ENCODE results near the gene BCAS3.
"Not testable (repeated sequence)": the region's sequence is repeated elsewhere in the genome, so short reads cannot be mapped to it uniquely, and the experiment has no call there.

The BCAS3 gene

DNA sequence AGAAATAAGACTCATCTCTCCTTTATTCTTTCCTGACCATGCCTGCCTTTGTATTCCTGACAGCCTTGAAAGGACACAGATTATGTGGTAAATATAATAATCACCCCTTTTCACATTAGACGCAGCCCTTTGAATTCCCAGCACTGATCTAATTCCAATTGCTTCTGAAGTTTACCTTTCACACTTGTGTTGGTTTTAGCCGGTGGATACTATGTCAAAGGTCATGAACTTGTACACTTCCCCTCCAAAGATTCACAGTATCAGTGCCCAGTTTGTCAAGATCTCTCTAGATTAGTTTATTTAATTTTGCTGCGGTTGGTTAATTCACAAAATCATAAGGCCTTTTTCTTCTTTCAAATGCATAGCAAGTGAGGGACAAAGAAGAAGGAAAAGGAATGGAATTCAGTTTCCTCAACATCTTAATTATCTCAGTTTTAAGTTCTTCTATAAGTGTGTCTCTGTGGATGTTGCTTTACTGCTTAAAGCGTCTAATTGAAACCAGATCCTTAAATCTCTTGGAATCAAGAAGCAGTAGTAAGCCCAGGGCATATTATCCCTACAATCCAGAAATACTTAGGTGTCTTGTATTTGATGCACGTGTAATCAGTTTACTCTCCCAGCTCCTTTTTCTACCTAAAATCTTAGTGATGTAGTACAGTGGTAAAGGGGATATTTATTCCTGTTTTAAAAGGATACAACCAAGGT lies 547.7 kb downstream of the BCAS3 start:
- DNase-seq (ENCODE audit: low read depth in 2 of 2): no peak

DNA sequence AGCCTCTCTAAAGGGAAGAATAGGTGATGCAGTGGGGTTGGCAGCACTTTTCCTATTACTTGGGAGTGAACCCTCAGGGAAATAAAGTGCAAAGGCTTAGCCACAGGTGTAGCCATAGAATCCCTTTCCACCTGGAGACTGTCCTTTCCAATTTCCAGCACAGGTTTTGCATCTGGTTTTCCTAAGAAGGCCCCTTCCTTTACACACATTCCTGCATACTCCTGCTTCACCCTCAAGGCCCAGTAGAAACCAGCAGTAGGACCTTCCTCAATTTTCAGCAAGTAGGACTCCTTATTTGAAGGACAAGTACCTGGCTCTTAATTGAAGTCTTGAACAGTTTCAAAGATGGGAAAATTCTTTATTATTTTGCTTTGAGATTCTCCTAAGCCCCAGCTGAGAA lies 550.2 kb downstream of the BCAS3 start:
- no peak for DNase-seq (ENCODE audit: low read depth in 2 of 2)

DNA sequence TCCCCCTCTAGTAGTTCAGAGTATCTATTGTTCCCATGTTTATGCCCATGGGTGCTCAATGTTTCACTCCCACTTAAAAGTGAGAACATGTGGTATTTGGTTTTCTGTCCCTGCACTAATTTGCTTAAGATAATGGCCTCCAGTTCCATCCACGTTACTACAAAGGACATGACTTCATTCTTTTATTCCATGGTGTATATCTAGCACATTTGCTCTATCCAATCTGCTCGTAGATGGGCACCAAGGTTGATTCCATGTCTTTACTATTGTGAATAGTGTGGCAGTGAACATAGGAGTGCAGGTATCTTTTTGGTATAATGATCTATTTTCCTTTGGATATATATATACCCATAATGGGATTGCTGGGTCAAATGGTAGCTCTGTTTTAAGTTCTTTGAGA lies 552.8 kb downstream of the BCAS3 start:
- no peak for DNase-seq (ENCODE audit: low read depth in 2 of 2)

DNA sequence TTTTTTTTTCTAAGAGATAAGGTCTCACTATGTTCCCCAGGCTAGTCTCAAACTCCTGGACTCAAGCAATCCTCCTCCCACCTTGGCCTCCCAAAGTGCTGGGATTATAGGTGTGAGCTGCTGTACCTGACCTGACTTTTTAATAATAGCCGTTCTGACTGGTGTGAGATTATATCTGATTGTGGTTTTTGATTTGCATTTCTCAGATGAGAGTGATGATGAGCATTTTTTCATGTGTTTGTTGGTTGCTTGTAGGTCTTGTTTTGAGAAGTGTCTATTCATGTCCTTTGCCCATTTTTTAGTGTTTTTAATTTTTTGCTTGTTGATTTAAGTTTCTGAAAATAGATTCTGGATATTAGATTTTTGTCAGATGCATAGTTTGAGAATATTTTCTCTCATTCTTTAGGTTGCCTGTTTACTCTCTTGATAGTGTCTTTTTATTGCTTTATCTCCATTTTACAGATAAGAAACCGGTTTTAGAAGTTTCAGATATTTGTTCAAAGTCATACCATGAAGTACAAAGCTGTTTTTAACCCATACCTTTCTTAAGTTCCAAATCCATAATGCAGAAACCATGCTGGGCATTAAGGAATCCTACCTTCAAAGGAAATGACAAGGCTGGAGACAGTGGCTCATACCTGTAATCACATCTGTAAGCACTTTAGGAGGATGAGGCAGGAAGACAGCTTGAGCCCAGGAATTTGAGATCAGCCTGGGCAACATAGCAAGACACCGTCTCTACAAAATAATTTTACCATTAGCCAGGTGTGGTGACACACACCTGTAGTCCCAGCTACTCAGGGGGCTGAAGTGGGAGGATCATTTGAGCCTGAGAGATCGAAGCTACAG lies 553.5 kb downstream of the BCAS3 start:
- no peak for DNase-seq (ENCODE audit: low read depth in 2 of 2)

DNA sequence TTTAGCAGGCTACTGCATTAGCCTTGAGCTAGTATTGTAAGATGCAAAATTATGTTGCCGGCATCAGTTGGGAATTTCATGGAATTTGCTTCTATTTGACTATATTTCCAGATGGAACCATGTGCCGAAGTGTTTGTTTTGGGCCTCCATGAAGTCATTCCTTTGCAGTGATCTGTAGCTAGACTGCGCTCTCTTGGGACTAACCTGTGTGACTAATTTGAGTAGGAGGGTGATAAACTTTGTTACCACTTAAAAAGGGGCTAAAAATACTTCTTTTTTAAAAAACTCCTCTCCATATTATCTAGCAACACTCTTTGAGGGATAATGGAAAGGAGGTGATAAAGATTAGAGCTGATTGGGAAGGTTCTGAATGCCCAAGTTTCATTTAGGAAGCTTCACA lies 555.2 kb downstream of the BCAS3 start:
- no peak for DNase-seq (ENCODE audit: low read depth in 2 of 2)

DNA sequence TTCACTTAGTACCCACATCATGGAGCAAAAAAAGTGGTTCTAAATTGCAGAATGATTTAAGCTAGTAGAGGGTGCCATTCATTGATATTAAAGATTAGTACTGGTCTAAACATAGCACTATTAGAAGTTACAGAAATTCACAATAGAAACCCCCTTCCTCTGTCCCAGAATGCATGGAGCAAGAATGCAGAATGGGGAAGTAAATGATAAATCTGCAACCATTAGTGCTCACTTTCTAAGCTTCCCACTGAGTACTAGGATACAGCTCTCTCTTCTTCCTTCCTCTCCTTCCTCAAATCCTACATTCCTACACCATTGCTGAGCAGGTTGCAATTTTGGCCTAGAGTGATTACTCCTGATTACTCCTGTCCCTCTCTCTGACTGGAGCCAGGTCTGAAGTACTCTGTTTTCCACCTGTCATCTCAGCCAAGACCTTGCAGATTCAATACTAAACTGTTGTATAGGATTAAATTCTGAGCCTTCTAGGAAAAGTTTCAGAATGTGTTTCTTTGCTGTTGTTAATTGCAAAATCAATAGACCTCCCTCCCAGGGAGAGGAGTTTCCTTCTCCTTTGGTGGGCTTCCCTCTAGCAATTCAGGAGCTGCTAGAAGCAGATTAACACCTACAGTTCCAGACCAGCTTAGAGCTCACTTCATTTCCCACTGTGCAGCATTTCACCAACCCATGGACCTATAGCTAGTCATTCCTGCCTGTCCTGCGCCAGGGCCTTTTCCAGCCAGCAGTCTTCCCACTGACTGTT lies 556.5 kb downstream of the BCAS3 start:
- no peak for DNase-seq (ENCODE audit: low read depth in 2 of 2)

DNA sequence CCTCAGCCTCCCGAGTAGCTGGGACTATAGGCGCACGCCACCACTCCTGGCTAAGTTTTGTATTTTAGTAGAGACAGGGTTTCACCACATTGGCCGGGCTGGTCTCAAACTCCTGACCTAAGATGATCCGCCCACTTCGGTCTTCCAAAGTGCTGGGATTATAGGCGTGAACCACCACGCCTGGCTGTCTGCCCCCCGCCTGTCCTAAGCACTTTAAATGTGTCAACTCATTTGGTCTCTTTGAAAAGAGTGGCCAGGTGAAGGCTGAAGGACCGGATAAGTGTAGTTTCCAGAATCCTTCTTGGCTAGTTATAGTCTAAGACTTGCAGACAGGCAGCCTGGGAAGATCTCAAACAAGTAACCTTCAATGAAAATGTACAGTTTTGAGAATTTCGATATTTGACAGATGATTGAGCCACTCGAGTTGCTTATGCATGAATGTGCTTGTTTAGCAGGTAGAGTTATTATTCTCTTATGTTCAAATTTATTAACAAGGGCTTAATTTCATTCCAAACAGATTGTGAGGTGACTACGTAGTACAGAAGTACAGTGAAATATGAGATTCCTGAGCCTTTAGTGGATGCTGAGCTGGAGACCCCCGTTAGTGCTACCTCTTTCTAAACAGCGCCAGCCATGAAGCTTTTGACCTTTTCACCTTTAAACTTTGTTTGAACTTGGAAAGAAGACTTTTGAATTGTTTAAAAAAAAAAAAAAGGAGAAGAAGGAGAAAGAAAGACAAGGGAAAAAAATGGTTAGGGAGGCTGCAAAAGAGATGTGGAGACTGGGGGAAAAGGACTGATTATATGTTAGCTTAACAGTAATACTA lies 557.6 kb downstream of the BCAS3 start:
- no peak for DNase-seq (ENCODE audit: low read depth in 2 of 2)

DNA sequence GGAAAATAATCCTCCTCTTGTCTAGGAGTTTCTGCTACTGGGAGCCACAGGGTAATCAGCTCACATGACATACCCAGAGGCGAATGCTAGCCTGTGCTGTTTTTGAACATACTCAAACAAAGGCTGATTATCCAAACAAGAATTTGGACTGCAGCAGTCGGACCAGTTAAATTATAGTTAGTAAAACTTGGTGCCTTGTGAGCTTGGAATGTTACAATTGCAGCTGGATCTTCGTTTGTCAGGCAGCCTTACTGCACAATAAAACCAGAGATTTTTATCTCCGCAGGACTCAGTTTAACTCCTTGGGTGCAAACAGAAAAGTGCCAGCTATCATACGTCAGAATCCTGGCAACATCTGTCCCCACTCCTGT lies 558.2 kb downstream of the BCAS3 start:
- DNase-seq (ENCODE audit: low read depth in 2 of 2): no peak

DNA sequence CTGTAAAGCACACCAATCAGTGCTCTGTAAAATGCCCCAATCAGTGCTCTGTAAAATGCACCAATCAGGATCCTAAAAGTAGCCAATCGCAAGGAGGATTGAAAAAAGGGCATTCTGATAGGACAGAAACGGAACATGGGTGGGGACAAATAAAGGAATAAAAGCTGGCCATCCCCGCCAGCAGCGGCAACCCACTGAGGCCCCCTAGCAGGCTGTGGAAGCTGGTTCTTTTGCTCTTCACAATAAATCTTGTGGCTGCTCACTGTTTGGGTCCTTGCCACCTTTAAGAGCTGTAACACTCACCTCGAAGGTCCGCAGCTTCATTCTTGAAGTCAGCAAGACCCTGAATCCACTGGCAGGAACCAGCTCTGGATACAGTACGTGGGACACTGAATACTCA lies 559.6 kb downstream of the BCAS3 start:
- no peak for DNase-seq (ENCODE audit: low read depth in 2 of 2)

DNA sequence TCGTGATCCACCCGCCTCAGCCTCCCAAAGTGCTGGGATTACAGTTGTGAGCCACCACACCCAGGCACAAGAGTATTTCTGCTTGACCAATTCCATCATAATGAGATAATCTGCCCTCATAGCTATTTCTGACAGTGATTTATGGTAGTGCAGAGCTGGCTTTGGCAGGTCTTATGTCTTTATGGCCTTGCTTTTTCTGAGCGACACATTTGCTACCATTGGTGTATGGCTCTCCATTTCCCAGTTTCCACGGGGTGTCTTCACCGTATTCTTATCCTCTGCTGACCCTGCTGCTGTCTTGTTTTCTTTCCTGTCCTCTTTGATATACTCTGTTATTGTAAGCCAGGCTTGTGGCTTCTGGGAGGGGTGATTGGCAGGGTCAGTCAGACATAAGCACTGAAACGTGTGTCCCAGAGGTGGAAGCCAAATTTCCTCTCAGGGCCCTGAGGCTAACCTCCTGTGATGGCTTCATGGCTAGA lies 560.8 kb downstream of the BCAS3 start:
- no peak for DNase-seq (ENCODE audit: low read depth in 2 of 2)

DNA sequence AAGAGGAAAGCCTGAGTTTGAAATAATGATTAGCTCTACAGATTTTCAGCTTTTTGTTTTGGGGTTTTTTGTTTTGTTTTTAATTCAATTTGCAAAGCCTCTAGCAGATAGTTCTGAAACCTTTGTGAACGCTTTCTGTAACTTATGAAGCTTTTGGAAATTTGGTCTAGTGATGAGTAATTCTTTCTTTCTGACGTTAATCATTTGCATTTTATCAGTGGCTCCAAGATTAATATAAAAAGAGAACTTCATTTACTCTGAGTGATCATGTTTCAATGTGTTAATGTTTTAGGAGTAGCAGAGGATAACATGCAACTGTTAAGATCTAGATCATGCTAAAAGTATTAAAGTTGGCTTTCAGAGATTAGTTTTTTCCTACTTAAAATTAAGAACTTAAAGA lies 561.7 kb downstream of the BCAS3 start:
- DNase-seq (ENCODE audit: low read depth in 2 of 2): no peak

DNA sequence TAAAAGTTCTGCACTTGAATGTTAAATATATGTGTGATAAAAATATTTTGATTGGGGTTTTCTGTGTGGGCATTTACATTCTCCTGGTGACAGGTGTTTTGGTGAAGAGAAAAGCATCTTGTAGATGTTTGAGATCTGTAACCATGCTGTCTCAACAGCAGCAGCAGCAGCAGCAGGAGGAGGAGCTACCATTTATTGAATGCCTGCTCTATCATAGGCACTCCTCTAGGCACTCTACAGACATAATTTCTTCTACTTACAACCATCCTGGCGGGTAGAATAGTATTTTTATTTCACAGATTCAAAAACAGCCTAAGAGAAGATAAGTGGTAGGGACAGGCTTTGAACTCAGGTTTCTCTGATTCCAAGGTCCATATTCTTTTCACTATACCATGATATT lies 562.3 kb downstream of the BCAS3 start:
- no peak for DNase-seq (ENCODE audit: low read depth in 2 of 2)

DNA sequence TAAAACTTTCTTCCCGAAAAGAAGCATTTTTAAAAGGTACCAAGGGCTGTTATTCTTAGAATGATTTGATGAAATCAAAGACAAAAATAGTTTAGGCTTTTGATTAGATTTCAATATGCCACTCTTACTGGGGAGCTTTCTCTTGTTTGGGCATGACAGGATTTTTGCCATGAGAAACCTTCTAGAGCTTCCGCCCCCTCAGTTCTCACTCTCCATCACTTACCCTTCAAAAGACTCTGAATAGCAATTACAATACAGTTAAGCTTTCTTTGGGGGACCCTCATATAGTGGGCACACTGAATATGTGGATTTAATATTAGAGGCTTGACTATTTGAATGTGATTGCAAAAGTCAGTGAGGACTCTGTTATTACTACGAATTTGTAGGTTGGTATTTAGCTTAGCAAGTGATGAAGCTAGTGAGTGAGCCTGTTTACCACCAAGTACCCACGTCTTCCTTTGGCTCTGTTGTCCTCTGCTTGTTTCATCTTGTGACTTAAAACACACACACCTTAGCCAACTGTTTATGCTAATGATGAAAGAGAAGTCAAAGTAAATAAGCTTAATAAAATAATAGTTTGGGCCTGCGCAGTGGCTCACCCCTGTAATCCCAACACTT lies 563.3 kb downstream of the BCAS3 start:
- DNase-seq (ENCODE audit: low read depth in 2 of 2): no peak

DNA sequence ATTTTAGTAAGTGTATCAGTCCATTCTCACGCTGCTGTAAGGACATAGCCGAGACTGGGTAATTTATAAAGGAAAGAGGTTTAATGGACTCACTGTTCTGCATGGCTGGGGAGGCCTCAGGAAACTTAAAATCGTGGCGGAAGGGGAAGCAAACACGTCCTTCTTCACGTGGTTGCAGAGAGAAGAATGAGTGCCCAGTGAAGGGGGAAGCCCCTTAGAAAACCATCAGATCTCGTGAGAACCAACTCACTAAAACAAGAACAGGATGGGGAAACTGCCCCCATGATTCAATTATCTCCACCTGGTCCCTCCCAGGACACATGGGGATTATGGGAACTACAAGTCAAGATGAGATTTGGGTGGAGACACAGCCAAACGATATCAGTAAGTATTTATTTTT lies 567.3 kb downstream of the BCAS3 start:
- not testable (repeated sequence) for DNase-seq (ENCODE audit: low read depth in 2 of 2)

DNA sequence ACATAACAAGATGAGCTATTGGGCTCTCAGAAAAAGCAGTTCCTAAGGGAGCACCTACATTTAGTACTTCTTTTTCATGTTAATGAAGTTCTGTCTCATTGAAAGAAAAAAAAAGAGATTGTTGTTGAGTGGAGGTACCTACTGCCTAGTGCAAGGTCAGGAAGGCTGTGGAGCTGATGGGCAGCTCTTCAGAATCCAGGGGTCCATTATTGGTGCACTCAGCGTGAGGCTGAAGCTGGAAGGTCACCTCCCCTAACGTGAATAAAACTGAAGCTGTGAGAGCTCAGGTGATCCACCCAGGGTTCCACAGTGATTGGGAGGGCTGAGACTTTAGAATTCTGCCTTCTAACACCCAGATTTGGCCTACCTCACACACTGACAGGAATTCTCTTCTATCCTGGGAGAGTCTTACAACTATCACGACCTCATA lies 568.1 kb downstream of the BCAS3 start:
- no peak for DNase-seq (ENCODE audit: low read depth in 2 of 2)

DNA sequence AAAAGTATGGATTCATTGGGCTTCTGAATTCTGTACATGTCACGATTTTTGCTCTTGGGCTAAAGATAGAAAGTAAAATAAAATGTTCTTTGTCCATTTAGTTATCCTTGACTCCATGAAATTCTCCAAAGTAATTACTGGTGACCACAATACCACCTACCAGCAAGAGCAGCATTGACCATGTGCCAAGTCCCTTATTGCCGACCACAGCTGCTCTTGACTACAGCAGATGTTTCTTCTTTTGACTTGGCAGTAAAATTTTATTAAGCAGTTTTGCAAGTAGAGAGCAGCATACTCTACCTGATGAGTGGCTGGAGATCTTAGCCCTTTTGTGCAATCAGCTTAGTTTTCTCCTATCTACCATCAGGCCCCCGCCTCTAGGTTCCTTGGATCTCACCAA lies 569.8 kb downstream of the BCAS3 start:
- no peak for DNase-seq (ENCODE audit: low read depth in 2 of 2)

DNA sequence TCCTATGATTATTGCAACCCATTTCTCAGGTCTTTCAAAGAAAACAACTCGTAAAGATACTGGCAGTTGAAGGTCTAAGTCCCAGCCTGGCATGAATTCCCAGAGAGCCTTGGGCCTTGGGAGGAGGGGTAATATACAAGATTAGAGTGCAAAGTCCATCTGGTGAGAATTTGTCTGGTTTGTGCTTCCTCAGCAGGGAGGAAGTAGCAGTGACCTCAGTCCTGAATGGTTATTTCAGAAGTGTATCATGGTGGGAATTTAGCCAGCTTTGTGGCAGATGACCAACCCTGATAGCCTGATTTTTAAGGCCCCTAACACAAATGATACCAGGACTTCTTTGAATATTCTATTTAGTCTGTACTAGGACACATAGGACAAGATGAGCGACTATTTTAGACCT lies 570.7 kb downstream of the BCAS3 start:
- no peak for DNase-seq (ENCODE audit: low read depth in 2 of 2)

DNA sequence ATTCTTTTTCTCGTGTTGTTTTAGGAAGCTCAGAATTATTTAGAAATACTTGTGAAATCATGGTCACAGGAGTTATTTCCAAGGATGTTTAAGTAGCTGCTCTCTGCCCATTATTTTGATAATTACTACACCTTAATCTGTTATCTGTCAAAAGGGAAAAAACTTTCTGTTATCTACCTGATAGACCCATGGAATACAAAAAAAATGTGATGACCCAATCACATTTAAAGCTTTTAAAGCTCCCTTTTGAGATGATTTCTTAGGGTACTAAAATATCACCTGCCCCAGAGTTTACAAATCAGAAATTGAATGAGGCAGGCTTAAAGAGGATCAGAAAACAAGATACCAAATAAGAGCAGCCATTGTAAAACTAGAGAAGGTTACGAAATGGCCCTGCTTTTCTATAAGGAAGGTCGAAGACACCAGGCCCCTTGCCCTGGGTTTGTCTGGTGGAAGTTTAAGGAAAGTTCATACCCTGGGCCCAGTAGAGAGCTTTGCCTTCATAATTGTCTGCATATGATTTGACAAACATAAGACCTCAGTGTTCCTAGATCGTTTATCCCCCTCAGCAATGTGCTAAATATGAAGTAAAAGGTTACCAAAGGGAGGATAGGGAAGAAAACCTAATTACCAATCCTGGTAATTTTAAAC lies 572.1 kb downstream of the BCAS3 start:
- no peak for DNase-seq (ENCODE audit: low read depth in 2 of 2)

DNA sequence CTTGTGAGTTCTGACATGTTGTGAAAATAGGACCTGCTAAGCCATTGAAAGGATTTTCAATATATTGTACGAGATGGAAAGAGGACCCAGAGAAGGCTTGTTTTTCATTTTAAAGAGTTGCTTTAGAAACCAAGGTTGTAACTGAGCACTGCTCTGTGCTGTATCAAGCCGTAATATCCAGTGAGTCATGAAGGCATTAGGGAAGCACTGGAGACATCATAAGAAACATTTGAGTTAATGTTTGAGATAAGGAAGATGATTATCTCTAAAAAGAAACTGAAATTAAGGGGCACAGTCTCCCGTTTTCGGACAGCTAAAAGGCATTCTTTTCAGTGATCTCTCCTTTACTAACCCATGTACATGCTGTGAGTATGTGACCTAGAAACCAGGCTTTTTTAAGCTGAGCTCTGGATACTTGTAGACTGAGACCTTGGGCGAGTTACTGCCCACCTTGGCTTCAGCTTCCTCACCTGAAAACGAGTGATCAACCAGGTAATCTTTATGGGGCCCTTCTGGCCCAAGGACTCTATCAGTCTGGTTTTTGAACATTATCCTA lies 572.8 kb downstream of the BCAS3 start:
- no peak for DNase-seq (ENCODE audit: low read depth in 2 of 2)
